ENCODE measurements around the gene CD151. TPM values are rescaled to one million over a fixed set of nuclear protein-coding genes. Genes with fewer than 3 reads are reported as not detected.
A peak's percentile ranks its signal among the peaks of the same experiment; 100 is the strongest.

Gene CD151
- total RNA-seq, 2 donors from 2014 or later = 54.9 to 67.3 TPM

DNA sequence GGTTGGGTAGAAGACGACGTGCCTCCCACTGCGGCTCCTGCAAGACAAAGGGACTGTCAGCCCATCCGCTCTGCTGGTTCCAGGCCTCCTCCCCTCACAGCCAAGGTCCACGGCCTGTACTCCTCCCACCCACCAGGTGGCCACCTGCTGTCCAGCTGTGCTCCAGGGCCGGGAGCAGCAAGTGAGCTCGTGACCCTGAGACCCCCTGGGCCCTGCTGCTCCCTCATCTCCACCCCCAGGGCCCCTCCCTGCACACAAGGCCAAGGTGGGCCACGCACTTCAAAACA is 37.3 kb downstream of the CD151 start:
- Mint-ChIP-seq H3K27ac (no peak overlapping the region), H3K27me3 (no peaks in the 10 kb centered on the region), H3K4me1 (no peaks in the 10 kb centered on the region), H3K4me3 (no peak overlapping the region), H3K36me3 (ENCODE audit: low read depth) (no peaks in the 10 kb centered on the region)
- ATAC-seq (no peak), DNase-seq (no peak)
- H3K9me3 ChIP-seq (ENCODE audit: control insufficient read depth, low read length, poor library complexity, severe bottlenecking) = no peaks in the 10 kb centered on the region

DNA sequence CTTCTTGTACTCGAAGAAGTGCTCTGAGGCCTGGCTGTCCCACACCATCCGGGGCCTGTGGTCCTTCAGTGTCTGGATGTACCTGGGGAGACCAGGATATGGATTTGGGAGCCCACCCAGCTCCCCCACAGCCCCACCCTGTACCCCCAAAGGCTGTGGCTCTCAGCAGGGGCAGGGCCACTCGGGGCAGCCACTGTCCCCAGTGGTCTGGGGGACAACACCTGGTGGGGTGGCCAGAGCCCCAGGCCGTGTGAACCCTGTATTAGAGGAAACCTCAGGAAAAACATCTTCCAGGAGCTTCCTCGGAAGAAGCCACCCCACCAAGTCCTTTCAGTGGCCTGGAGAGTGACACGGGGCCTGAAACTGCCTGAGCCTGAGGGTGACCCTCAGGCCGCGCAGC is 37.7 kb downstream of the CD151 start:
- H3K27ac Mint-ChIP-seq = no peak overlapping the region
- no peak overlapping the region for H3K4me3 Mint-ChIP-seq
- H3K27me3 Mint-ChIP-seq = no peaks in the 10 kb centered on the region
- H3K4me1 Mint-ChIP-seq = no peaks in the 10 kb centered on the region
- no peak for DNase-seq
- H3K9me3 ChIP-seq (ENCODE audit: control insufficient read depth, low read length, poor library complexity, severe bottlenecking) = no peaks in the 10 kb centered on the region
- H3K36me3 Mint-ChIP-seq (ENCODE audit: low read depth) = no peaks in the 10 kb centered on the region
- ATAC-seq = no peak

DNA sequence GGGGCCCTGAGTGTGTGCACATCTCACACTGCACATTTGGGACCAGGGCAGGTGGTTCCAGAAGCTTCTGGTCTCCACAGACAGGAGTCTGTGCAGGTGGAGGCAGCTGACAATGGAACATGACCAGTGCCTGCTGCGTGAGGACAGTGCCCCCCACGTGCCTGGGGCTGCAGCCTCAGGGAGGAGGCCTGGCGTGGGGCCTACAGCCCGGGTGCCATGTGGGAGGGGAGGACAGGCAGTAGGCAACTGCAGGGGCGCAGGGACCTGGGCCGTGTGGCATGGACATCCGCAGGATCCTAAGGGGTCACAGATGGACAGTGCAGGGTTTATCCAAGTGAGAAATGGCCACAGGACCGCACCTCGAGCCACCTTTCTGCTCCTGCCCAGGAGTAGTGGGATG is 38.7 kb downstream of the CD151 start:
- H3K4me3 Mint-ChIP-seq = no peak overlapping the region
- H3K9me3 ChIP-seq (ENCODE audit: control insufficient read depth, low read length, poor library complexity, severe bottlenecking) = no peaks in the 10 kb centered on the region
- no peak for ATAC-seq
- H3K36me3 Mint-ChIP-seq (ENCODE audit: low read depth) = peaks cover 5% of the 10 kb centered on the region
- no peaks in the 10 kb centered on the region for H3K4me1 Mint-ChIP-seq
- DNase-seq = no peak
- no peak overlapping the region for H3K27ac Mint-ChIP-seq
- H3K27me3 Mint-ChIP-seq = no peaks in the 10 kb centered on the region

DNA sequence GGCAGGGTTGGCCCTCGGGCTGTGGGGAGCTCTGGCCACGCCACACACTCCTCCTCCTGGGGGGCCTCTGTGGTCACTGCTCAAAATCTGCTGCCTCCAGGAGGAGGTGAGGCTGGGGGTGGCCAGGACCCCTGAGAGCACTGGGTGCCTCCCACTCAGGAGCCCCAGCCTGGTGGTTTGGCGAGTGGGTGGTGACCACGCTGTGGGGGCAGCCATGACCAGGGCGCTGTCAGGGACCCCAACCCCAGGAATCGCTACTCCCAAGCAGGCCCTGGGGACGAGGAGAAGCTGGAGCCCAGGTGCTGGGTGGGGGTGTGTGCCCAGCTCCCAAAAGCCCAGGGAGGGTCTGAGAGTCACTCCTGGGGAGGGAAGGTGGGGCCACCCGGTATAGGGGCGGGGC is 40.0 kb downstream of the CD151 start:
- Mint-ChIP-seq H3K36me3 (ENCODE audit: low read depth) (peaks cover 5% of the 10 kb centered on the region), H3K27me3 (no peaks in the 10 kb centered on the region), H3K4me1 (no peaks in the 10 kb centered on the region), H3K27ac (no peak overlapping the region), H3K4me3 (no peak overlapping the region)
- ATAC-seq (no peak), DNase-seq (no peak)
- H3K9me3 ChIP-seq (ENCODE audit: control insufficient read depth, low read length, poor library complexity, severe bottlenecking) = no peaks in the 10 kb centered on the region

DNA sequence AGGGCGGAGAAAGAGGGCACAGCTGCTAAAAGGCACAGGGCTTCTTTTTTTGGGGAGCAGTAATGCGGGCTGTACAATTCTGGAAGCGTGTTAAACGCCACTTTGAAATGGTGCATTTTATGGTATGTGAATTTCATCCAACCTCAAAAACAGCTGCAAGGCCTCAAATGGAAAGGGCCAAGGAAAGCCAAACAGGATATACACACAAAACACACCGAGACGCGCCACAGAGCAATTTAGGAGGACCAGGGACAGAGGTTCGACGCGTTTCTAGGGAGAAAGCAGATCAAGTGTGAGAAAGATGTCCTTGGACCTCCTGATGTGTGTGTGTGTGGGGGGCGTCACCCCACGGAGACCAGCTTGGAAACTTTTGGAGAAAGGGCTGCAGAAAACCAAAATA is 41.0 kb downstream of the CD151 start:
- H3K27ac Mint-ChIP-seq = peak overlapping the region; percentile 75
- H3K36me3 Mint-ChIP-seq (ENCODE audit: low read depth) = peaks cover 5% of the 10 kb centered on the region
- H3K27me3 Mint-ChIP-seq = no peaks in the 10 kb centered on the region
- ATAC-seq (no peak), DNase-seq (no peak)
- H3K4me3 Mint-ChIP-seq = no peak overlapping the region
- no peaks in the 10 kb centered on the region for H3K9me3 ChIP-seq (ENCODE audit: control insufficient read depth, low read length, poor library complexity, severe bottlenecking)
- H3K4me1 Mint-ChIP-seq = no peaks in the 10 kb centered on the region

DNA sequence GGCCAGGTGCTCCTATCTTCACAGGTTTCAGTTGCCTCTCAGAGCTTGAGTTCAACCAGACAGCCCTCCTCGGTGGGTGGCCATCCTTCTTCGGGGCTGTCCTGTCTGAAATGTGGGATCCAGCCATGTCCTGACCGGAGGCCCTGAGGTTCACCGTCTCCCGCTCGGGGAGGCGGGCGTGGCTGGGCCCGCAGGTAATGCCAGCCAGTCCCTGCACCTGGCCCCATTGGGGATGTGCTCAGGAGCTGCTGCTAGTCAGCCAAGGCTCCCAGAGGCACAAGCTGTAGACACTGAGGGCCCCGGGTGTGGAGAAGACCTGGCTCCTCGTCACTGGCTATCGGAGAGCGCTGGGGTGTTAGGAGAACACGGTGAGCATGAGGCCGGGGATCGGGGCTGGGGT is 42.5 kb downstream of the CD151 start:
- DNase-seq = no peak
- no peak overlapping the region for H3K27ac Mint-ChIP-seq
- H3K4me1 Mint-ChIP-seq = no peaks in the 10 kb centered on the region
- H3K4me3 Mint-ChIP-seq = no peak overlapping the region
- ATAC-seq = no peak
- no peaks in the 10 kb centered on the region for H3K9me3 ChIP-seq (ENCODE audit: control insufficient read depth, low read length, poor library complexity, severe bottlenecking)
- H3K27me3 Mint-ChIP-seq = no peaks in the 10 kb centered on the region
- H3K36me3 Mint-ChIP-seq (ENCODE audit: low read depth) = peaks cover 6% of the 10 kb centered on the region

DNA sequence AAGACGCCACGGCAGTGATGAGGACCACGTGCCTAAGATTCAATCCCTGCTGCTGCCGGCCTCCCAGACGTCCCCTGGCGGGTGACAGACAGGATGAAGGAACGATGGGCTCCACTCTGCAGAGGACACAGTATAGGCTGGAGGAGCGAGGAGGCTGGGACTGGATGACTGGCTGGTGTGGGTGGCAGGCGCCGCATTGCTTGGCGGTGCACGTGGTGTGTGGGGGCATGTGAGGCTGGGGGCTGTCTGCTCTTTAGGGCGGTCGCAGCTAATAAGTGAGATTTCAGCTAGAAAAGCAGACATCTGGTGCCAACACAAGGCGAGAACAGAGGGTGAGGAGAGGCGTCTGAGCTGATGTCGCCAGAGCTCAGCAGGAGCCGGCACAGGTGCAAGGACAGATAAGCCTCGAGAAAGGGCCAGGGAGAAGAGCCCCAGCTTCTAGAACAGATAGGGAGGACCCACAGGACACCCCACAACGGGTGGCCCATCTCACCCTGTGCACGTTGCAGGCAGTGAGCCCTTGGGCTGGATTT is 43.1 kb downstream of the CD151 start:
- ATAC-seq (no peak), DNase-seq (no peak)
- H3K9me3 ChIP-seq (ENCODE audit: control insufficient read depth, low read length, poor library complexity, severe bottlenecking) = no peaks in the 10 kb centered on the region
- no peaks in the 10 kb centered on the region for H3K4me1 Mint-ChIP-seq
- peaks cover 6% of the 10 kb centered on the region for H3K36me3 Mint-ChIP-seq (ENCODE audit: low read depth)
- H3K27ac Mint-ChIP-seq = no peak overlapping the region
- no peak overlapping the region for H3K4me3 Mint-ChIP-seq
- no peaks in the 10 kb centered on the region for H3K27me3 Mint-ChIP-seq

DNA sequence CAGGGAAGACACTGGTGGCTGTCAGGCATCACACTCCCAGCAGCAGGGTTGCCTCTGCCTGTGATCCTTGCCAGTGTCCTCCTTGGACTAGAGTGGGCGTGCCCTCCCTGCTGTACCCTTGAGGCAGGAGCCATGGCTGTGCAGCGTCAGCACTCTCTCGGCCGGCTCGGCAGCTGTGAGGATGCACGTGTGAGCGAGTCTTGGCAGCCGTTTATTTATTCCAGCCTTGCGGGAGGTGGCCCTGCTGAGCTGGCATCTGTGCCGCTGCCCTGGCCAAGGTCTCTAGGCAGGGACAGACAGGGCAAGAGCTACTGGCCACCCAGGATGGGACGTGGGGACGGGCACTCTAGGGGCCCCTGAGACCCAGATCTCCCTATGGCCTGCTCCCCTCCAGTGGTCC is 43.8 kb downstream of the CD151 start:
- no peaks in the 10 kb centered on the region for H3K27me3 Mint-ChIP-seq
- peaks cover 6% of the 10 kb centered on the region for H3K36me3 Mint-ChIP-seq (ENCODE audit: low read depth)
- no peaks in the 10 kb centered on the region for H3K4me1 Mint-ChIP-seq
- no peak overlapping the region for H3K27ac Mint-ChIP-seq
- H3K9me3 ChIP-seq (ENCODE audit: control insufficient read depth, low read length, poor library complexity, severe bottlenecking) = no peaks in the 10 kb centered on the region
- H3K4me3 Mint-ChIP-seq = no peak overlapping the region
- DNase-seq = no peak
- ATAC-seq = no peak

DNA sequence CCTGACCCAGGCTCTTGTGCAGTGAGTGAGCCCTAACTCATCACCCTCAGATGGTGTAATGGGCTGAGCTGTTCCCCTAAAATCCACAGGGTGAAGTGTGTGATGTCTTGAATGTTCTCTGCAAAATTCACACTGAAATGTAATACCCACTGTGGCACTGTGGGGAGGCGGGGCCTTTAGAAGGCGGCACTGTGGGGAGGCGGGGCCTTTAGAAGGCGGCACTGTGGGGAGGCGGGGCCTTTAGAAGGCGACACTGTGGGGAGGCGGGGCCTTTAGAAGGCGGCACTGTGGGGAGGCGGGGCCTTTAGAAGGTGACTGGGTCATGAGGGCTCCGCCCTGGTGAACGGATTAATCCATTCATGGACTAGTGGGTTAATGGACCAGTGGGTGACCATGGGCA is 44.8 kb downstream of the CD151 start:
- H3K27ac Mint-ChIP-seq = no peak overlapping the region
- peaks cover 9% of the 10 kb centered on the region for H3K36me3 Mint-ChIP-seq (ENCODE audit: low read depth)
- no peaks in the 10 kb centered on the region for H3K27me3 Mint-ChIP-seq
- no peak overlapping the region for H3K4me3 Mint-ChIP-seq
- ATAC-seq (peak; percentile 51), DNase-seq (no peak)
- no peaks in the 10 kb centered on the region for H3K9me3 ChIP-seq (ENCODE audit: control insufficient read depth, low read length, poor library complexity, severe bottlenecking)
- no peaks in the 10 kb centered on the region for H3K4me1 Mint-ChIP-seq

DNA sequence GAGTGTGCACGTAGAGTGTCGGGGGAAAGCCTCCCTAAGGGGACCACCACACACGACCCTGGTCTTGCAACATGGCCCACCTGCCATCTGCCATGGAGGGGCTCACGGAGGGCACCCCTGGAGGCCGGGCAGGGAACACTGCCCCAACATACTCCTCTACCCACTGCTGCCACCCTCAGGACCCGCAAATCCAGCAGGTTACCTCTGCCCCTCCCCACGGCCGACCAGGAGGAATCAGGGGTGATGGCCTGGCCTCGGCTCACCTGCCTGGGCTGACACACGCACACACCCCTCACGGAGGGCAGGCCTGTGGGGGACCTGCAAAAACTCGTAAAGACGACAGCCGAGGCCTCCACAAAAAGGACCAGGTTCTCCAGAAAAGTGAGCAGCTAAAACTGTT is 47.7 kb downstream of the CD151 start:
- H3K4me3 Mint-ChIP-seq = no peak overlapping the region

DNA sequence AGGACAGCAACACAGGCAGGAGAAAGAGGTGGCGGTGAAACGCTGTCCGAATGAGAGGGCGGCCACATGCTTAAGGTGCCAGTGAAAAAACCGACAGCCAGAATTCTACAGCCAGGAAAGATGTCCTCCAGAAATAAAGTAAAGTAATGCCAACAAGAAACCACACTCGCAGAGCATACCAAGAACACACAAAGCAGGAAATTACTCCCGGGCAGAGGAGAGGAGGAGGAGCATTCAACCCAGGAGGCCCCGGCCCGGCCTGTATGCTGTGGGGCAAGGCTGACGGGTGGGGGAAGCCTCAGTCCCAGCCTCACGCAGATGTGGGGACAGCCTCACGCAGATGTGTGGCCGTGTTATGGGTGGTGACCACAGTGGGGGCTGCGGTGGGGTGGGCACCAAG is 49.8 kb downstream of the CD151 start:
- peaks cover 7% of the 10 kb centered on the region for H3K36me3 Mint-ChIP-seq (ENCODE audit: low read depth)
- DNase-seq (no peak), ATAC-seq (no peak)
- peaks cover 9% of the 10 kb centered on the region for H3K4me1 Mint-ChIP-seq
- H3K27ac Mint-ChIP-seq = no peak overlapping the region
- H3K27me3 Mint-ChIP-seq = no peaks in the 10 kb centered on the region
- no peak overlapping the region for H3K4me3 Mint-ChIP-seq
- no peaks in the 10 kb centered on the region for H3K9me3 ChIP-seq (ENCODE audit: control insufficient read depth, low read length, poor library complexity, severe bottlenecking)

More for the DNA sequence above, 47.7 kb downstream of the CD151 start:
- Mint-ChIP-seq H3K27me3 (no peaks in the 10 kb centered on the region), H3K4me1 (peaks cover 2% of the 10 kb centered on the region), H3K27ac (peak overlapping the region; percentile 45), H3K36me3 (ENCODE audit: low read depth) (peaks cover 9% of the 10 kb centered on the region)
- ATAC-seq (no peak), DNase-seq (no peak)
- H3K9me3 ChIP-seq (ENCODE audit: control insufficient read depth, low read length, poor library complexity, severe bottlenecking) = no peaks in the 10 kb centered on the region

DNA sequence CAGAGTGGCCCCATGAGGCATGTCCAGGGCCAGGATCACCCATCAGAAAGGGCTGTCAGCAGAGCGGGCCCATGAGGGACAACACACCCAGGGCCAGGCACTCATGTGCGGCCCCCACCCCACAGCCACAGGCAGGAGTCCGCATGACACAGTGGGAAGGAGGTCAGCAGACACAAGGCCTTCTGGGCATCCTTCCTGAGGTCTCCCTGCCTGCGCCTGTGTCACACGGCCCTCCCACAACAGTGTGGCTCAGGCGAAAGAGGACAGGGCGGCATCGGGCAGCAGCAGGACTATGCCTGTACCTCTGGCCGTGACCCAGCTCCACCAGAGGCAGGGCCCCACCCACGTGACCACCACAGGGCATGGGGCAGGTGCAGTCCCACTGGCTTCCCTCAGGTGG is 50.8 kb downstream of the CD151 start:
- H3K36me3 Mint-ChIP-seq (ENCODE audit: low read depth) = peaks cover 7% of the 10 kb centered on the region
- DNase-seq (no peak), ATAC-seq (no peak)
- no peaks in the 10 kb centered on the region for H3K9me3 ChIP-seq (ENCODE audit: control insufficient read depth, low read length, poor library complexity, severe bottlenecking)
- no peak overlapping the region for H3K27ac Mint-ChIP-seq
- no peak overlapping the region for H3K4me3 Mint-ChIP-seq
- peaks cover 9% of the 10 kb centered on the region for H3K4me1 Mint-ChIP-seq
- no peaks in the 10 kb centered on the region for H3K27me3 Mint-ChIP-seq

DNA sequence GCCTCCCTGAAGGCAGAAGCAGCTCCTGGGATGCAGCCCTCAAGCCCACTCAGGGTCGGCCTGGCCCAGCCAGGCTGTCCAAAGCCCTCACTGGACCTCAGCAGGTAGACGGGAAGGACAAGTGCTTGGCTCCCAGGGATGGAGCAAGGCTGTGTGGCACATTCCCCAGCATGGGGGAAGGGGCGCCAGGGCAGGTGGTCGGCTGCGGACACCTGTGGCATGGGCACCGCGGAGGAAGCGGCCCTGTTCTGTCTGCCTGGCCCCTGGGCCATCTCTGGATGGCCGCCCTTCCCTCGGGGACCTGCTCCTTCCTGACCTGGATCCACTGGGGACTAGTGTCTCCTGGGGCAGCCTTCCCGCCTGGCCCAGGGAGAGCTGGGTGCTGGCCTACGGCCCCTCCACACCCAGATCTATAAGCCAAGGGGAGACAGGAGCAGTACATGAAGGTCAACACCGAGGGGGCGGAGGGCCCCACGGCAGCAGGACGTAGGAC is 51.9 kb downstream of the CD151 start:
- H3K4me3 Mint-ChIP-seq = no peak overlapping the region
- ATAC-seq (no peak), DNase-seq (no peak)
- no peaks in the 10 kb centered on the region for H3K27me3 Mint-ChIP-seq
- peaks cover 12% of the 10 kb centered on the region for H3K4me1 Mint-ChIP-seq
- no peak overlapping the region for H3K27ac Mint-ChIP-seq
- H3K36me3 Mint-ChIP-seq (ENCODE audit: low read depth) = peaks cover 6% of the 10 kb centered on the region
- H3K9me3 ChIP-seq (ENCODE audit: control insufficient read depth, low read length, poor library complexity, severe bottlenecking) = no peaks in the 10 kb centered on the region

DNA sequence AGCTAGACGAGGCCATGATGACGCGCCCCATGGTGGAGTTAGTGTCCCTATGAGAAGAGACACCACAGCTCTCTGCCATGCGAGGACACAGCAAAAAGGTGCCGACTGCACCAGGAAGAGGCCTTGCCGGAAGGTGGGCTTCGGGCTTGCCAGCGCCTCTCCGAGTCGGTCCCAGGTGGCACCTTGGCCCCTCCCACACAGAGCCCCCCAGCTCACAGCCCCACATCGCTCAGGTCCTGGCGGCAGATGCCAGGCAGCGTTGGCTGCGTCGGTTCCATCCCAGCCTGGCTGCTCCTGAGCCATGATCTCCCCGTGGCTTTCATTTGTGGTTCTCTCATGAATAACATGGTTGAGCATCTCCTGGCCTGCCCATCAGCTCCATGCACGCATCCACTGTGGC is 53.8 kb downstream of the CD151 start:
- ATAC-seq (no peak), DNase-seq (no peak)
- Mint-ChIP-seq H3K36me3 (ENCODE audit: low read depth) (peaks cover 6% of the 10 kb centered on the region), H3K4me3 (no peak overlapping the region), H3K27me3 (no peaks in the 10 kb centered on the region), H3K4me1 (peaks cover 12% of the 10 kb centered on the region), H3K27ac (no peak overlapping the region)
- no peaks in the 10 kb centered on the region for H3K9me3 ChIP-seq (ENCODE audit: control insufficient read depth, low read length, poor library complexity, severe bottlenecking)

Measured in T-helper 17 cell (primary cell).